Activated CD4-positive, alpha-beta T cell treated with anti-CD3 and anti-CD28 coated beads, Interleukin-2, Interleukin-6, amounts not matched to agents 100 ng/mL and 50 ng/mL, durations not matched to agents 16 hours and 8 hours (primary cell): ENCODE results near the gene HAGHL.
"Not testable (repeated sequence)": the region's sequence is repeated elsewhere in the genome, so short reads cannot be mapped to it uniquely, and the experiment has no call there.

Experiments used
- DNase-seq: peaks from one replicate; pipeline ENCODE4 v3.0.0-alpha.2; 2020

Gene HAGHL

DNA sequence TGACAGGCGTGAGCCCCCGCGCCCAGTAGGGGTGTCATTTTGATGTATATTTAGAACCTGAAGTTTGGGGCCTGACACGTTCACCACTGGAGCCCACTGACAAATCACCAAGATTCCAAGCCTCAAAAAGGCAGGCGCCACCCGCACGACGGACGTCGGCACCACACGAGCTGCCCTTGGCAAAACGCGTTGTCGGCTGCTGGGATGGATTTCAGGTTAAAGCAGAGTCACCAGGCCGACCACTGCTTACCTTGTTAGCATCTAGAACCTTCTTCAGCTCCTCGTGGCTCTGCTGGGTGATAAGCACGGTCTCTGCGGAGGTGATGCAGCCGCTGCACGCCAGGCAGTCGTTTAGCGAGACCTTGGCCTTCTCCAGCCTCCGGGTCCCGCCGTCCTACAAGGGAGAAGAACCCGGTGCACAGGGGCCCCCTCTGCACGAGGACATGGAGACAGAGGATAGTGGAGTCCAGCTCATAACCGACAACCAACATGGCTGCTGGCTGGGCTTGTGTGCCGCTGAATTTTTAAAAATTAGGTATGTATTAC is 10.1 kb downstream of the HAGHL start:
- no peak for DNase-seq

DNA sequence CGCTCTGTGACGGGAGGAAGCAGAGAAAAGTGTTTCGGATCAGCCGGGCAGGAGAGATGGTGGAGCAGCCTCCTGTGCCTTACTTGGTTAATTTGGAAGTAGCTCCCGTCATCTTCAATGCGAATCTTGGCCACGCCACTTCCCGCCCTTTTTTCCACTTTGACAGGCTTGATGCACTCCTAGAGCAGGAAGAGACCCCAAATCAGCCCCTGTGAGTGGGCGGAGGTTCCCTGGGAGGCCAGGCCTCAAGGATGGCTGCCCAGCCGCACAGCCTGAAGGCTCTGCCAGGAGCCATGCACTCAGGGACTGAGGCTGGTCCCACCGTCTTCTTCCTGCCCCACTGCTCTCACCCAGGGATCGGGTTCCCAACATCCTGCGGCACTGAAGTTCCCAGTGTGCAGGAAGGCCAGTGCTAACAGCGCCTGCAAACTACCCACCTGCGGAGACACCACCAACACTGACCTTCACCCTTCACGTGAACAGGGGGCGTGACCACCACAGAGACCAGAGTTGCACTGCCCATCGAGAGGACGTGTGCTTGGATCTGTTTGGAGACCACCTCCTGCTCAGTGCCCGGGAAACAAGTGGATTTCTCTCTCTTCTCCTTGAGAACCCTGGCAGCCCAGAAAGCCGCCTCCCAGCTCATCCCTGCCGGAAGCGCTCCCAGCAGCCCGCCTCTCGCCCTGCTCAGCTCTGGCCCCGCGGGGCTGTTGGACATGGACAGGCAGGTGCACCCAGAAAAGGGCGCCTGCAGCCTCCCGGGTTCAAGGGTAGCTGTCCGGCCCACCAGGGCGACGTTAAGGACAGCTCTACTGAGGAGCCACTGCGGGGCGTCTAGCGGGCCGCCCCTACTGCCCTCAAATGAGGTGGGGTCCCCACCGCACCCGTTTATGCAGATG is 12.9 kb downstream of the HAGHL start:
- DNase-seq: no peak

DNA sequence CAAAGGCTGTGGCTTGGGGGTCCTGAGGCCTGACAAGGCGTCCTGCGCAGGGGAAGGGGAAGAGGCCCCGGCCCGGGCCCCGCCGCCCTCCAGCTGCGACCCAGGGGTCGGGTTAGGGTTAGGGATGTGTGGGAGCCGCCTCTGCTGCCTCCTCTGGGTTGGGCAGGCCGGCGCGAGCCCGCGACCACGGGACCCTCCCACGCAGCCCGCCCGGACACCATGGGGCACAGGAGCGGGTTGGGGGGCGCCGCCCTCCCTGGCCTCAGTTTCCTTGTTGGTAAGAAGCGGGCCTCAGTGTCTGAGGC is 13.5 kb downstream of the HAGHL start:
- no peak for DNase-seq

DNA sequence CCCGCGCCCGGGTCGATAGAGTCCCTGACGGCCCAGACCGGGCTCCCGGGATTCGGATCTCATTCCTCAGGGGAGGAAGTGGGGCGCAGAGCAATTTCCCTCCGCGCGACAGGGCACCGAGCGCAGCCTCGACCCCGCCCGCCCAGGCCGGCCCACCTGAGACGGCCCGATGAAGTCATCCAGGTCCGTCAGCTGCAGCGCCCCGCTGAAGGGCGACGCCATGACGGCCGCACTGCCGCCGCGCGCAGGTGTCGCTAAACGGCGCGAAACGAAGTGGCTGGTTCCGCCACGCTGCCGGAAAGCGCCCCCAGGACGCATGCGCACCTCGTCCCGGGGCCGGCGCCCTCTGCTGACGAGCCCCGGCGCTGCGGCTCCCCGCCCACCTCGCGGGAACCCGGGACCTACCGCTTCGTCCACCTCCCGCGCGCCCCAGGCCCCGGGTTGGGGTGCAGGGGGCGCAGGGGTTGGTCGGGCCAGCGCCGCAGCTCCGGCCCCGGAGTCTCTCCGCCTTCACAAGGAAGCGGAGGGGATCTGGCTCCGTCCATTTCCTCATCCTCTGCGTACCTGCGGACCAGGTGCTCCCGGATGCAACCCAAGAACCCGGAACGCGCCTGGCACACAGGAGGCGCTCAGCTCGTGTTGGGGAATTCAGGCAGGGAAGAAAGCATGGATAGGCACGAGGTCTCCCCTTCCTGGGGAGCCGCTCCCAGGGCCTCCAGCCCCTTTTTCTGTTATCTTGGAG is 14.0 kb downstream of the HAGHL start, which contains the start of gene CIAO3:
Gene CIAO3, minus strand, starts transcription at position 234 of the 742 bp plus-strand sequence. Its CDS starts 12 bp downstream, at position 222.
- peak; percentile 94 for DNase-seq

DNA sequence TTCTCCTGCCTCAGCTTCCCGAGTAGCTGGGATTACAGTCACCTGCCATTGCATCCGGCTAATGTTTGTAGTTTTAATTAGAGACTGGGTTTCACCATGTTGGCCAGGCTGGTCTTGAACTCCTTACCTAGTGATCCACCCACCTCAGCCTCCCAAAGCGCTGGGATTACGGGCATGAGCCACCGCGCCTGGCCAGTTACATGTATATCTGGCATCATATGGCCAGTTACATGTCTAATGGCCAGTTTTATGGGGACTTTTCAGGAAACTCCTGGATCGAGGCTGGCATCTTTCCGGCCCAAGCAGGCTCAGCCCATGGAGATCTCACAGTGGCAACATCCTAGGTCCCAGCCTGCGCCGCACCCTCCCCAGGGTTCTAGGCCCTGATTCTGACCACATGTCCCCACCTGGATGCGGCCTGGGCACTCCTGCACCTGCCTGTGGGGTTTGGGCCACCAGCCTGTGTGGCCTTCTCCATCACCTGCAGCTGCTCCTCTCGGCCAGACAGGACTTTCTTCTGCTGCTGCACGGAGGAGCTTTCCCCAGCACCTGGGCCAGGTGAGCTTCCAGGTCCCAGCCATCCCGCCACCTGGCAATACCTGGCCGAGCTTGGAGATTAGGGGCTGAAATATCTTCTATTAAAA is 15.2 kb downstream of the HAGHL start:
- no peak for DNase-seq

DNA sequence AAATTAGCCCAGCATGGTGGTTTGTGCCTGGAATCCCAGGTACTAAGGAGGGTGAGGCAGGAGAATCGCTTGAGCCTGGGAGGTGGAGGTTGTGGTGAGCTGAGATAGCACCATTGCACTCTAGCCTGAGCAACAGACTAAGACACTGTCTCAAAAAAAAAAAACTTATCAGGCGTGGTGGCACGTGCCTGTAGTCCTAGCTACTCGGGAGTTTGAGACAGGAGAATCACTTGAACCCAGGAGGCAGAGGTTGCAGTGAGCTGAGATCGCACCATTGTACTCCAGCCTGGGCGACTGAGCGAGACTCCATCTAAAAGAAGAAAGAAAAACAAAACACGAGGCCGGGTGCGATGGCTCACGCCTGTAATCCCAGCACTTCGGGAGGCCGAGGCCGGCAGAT is 16.0 kb downstream of the HAGHL start:
- not testable (repeated sequence) for DNase-seq

DNA sequence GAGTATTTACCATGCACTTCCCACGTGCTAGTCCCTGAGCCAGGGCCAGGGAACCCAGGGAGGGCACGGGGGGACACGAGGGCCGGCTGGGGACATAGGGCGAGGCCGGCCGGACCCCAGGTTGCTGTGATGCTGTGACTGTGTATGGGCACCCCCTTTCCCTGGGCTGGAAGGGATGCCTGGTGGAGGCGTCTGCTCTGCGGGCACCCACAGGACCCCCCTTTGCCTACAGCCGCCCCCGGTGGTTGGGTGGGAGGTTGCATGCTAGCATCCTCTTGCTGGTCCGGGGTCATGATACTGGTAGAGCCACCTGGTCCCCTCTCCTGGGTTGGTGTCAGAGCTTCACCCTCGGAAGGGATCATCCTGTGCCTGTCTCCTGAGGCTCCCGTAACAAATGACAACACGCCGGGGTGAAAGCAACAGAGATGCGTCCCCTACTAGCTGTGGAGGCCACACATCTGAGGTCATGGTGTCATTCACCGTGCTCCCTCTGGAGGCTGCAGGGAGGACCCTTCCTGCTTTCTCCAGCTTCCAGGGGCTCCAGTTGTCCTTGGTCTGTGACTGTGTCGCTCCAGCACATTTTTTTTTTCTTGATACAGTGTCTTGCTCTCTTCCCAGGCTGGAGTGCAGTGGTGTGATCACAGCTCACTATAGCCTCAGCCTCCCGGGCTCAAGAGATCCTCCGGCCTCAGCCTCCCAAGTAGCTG is 17.0 kb downstream of the HAGHL start:
- DNase-seq: no peak

DNA sequence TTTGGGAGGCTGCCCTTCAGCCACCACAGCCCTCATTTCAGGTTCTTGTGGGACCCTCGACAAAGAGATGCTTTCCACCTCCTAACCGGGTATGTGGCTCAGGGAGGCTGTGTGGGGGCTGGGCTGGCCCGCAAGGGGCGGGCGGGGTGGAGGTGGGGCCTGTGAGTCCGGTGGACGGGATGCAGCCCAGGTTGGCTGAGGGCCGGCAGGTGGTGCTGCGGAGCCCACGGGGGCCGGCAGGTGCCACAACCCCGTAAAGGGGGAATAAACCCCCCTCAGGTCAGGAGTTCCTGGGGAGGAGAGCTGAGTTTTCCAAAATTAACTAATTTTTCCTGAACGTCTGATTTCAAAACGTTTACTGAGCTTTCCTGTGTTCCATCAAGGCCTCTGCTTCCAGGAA is 18.8 kb downstream of the HAGHL start:
- peak; percentile 40 for DNase-seq

DNA sequence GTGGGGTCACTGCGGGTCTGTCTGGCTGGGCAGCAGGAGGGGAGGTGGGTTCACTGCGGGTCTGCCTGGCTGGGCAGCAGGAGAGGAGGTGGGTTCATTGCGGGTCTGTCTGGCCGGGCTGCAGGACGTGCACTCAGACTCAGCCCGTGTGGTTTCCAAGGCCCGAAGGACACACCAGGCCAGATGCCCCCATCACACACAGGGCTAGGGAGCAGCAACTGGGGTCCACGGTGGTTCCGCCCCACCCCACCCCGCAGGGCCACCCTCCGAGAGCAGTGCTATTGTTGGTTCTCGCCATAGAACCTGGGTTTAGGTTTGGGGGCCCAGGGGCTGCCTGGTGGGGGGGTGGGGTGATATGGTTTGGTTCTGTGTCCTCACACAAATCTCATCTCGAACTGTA is 19.7 kb downstream of the HAGHL start:
- DNase-seq: no peak

DNA sequence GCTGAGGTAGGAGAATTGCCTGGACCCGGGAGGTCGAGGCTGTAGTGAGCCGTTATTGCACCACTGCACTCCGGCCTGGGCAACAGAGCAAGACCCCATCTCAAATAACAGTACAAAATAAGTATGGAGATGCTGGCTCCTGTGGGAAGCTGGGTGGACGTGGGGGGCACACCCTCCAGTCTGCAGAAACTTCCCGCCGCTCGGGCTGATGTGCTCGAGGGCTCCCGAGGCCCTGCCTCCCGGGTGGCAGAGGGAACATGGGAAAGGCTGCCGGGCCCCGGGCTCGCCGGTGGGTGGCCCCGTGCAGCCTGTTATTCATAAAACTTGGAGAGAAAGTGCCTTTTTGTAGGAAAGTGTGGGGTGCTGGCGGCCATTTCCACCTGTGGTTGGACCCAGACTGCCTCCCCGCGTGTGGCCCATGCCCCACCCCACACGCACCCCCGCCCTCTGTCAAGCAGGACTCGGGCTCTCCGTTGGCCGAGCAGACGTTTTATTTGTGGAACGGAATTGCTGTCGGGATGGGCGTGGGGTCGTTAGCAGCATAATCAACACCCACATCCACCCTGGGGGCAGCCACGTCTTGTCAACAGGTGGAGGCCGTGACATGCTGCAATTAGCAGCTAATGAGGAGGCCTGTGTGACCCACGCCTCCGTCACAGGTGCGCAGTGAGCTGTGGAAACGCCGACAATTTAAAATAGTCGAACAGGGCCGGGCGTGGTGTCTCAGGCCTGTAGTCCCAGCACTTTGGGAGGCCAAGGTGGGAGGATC is 21.3 kb downstream of the HAGHL start:
- DNase-seq: no peak

DNA sequence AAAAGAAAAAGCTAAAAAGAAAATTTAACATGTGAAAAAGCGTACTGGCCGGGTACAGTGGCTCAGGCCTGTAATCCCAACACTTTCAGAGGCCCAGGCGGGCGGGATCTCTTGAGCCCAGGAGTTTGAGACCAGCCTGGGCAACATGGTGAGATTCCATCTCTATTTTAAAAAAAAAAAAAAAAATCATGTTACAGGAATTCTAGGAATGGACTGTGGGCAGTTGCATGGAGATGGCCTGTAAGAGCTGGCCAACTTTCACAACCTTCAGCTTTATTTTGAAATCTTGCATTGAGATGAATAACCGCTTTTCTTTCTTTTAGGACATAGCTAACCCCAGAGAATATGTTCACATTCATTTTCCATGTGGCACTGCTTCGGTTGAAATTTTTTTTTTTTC is 22.1 kb downstream of the HAGHL start:
- DNase-seq: no peak

DNA sequence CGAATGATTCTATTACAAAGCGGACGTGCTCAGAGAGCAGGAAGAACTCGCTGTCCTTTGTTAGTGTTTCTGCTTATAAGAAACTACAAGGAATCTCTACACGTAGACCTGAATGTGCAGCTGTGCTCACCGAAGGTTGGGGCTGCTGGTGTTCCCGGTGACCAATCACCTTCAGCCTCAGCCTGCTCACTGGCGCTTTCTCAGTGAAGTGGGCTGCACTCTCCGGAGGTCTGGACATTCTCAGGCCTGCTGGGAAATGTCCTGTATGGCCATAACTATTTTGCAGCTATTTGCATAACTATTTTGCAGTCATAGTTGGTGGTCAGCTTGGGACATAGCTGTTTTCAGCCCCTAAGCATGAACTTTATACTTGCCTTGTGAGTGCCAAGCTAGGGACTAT is 23.6 kb downstream of the HAGHL start:
- DNase-seq: no peak

DNA sequence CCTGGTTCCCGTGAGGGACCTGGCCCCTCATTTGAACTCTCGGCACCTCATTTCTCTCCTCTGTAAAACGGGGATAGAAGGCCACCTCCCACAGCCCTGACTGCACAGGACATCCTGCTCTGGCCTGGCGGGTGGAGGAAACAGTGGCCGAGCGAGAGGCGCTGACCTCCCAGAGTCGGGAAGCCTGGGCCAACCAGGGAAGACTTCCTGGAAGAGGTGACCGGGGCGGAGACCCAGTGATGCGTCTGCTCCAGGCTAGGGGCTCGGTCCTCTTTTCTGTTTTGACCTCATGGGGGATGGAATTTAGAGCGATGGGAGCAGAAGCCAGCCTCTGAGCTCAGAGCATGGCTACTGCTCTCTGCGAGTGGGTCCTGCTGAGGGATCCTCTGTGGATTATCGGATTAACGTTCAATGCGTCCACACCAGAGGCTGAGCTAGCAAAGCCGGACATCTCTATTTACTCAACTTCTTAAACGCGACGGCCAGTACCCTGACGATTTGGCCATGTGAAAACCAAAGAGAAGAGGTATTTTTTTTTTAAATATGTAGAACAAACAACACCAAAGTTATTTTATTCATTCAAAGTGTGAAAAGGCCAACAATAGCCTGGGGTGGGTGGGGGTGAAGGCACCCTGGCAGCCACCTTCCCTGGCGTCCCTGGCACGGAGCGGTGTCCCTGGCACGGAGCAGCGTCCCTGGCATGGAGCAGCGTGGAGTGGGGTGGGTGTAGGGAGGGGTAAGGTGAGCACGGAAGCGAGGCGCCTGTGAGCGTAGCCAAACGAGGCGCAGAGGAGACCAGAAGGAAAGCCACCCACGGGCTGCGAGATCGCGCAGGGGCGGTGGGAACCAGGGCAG is 24.5 kb downstream of the HAGHL start:
- DNase-seq: no peak

DNA sequence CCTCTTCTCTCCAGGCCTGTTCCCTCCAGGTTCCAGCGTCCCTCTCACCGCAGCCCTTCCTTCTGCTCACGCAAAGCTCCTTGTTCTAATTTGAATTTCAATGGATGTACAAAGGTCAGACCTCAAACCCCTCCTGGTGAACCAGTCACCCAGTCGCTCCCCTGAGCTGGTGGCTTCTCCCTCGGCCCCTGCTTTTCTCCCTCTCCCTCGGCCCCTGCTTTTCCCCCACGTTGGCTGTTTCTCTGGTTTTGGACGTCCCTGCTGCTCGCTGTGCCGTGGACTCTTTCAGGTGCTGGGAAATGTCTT is 25.1 kb downstream of the HAGHL start:
- no peak for DNase-seq

DNA sequence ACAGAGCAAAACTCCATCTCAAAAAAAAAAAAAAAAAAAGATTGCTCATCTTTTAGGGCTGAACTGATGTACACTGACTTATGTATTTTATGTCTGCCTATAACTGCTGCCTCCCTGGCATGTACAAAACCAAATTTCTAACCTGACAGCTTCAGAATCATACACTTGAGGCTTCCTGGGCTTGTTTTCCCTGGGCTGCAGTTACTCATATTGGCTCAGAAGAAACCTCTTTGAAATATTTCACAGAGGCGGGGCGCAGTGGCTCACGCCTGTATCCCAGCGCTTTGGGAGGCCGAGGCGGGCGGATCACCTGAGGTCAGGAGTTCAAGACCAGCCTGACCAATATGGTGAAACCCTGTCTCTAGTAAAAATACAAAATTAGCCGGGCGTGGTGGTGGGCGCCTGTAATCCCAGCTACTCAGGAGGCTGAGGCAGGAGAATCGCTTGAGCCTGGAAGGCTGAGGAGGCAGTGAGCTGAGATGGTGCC is 27.3 kb downstream of the HAGHL start:
- DNase-seq: not testable (repeated sequence)

DNA sequence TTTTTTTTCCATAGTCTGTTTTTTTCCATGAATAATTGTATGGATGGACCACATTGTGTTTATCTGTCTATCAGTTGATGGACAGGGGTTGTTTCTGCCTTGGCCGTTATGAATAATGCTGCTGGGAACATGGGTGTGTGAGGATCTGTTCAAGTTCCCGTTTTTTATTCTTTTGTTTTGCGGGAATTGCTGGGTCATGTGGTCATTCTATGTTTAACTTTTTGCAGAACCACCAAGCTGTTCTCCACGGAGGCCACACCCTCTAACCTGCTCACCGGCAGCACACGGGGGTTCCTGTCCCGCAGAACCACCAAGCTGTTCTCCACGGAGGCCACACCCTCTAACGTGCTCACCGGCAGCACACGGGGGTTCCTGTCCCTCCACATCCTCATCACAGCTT is 27.8 kb downstream of the HAGHL start:
- DNase-seq: no peak

DNA sequence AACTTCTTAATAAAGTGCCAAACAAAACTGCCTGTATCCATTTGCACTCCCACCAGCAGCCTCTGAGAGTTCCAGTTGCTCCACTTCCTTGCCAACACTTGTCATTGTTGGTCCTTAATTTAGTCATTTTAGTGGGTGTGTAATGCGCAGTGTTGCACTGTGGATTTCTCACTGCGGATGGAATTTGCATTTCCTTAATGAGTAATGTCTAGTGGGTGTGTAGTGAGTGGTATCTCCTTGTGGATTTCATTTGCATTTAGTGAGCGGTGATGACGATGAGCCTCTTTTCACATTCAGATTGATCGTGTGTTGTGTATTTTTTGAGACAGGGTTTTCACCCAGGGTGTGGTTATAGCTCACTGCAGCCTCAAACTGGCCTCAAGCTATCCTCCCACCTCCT is 29.5 kb downstream of the HAGHL start:
- no peak for DNase-seq

DNA sequence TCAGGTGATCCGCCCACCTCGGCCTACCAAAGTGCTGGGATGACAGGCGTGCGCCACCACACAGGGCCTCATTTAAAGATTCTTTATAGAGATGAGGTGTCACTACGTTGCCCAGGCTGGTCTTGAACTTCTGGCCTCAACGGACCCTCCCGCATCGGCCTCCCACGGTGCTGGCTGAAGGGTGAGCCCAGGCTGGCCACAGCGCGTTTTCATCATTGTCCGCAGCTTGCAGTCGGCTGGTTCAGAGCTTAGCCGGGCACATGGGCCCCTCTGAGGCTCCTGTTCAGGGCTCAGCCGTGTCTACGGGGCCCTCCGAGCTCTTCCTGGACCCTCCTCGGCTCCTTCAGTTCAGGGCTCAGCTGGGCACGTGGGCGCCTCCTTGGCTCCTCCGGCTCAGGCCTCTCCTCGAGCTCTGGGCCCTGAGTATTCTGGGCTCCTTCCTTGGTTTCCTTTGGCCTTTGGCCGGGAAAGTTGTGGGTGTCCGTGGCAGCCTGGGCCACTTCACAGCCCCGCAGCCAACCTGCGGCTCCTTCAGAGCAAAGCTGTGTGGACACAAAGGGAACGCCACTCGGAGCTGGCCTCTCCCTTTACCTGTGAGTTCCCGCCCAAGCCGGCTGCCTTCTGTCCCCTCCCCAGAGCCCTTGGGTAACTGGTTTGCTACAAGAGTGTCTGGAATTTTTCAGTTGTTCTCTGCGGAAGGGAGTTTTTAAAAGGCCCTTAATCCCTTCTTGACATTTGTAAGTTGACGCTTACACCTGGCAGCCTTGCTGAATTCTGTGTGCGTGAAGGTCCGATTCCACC is 32.4 kb downstream of the HAGHL start:
- no peak for DNase-seq

DNA sequence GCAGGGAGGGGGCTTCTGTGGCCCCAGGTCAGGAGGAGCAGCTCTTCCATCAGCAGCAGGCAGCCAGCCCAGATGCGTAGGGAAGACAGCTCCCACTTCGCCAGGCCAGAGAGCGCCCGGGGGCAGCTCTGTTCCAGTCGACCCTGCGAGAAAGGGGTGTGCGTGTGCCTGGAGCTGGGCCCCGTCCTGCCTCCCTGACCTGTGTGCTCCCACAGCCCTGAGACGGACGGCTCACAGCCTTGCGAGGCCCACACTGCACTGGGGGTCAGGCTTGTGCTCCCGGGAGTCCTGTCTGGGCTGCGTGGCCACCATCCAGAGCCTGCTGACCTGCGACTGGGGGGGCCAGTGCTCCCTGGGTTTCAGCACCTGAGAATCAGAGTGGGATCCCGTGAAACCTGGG is 33.2 kb downstream of the HAGHL start:
- no peak for DNase-seq
